Sigmoid colon (tissue), 7 donors: ENCODE measurements around the gene EFR3B. TPM values are rescaled to one million over a fixed set of nuclear protein-coding genes. Genes with fewer than 3 reads are reported as not detected.
A peak's percentile ranks its signal among the peaks of the same experiment; 100 is the strongest.

Experiments used
- DNase-seq: peaks from one replicate; pipeline ENCODE4 v3.0.0-alpha.2; 2019
- H3K27ac ChIP-seq, 4 donors: fragments of 200-600 bp; sonication (generic); one replicate each; pipeline ENCODE4 v1.5.1; 2016 to 2019; ENCODE audit warnings: mild to moderate bottlenecking in 1 of 4
- H3K27me3 ChIP-seq, 3 donors: fragments of 200-600 bp; sonication (generic); one replicate each; pipeline ENCODE4 v1.5.1; 2019; ENCODE audit warnings: mild to moderate bottlenecking in 1 of 3
- H3K36me3 ChIP-seq, 4 donors: fragments of 200-600 bp; sonication (generic); one replicate each; pipeline ENCODE4 v1.5.1; 2016 to 2019
- H3K4me1 ChIP-seq, 4 donors: fragments of 200-600 bp; sonication (generic); one replicate each; pipeline ENCODE4 v1.5.1; 2017 to 2019
- H3K4me3 ChIP-seq, 4 donors: fragments of 200-600 bp; sonication (generic); one replicate each; pipeline ENCODE4 v1.5.1; 2017 to 2019; ENCODE audit warnings: mild to moderate bottlenecking in 2 of 4, moderate library complexity in 1 of 4
- H3K9me3 ChIP-seq, 4 donors: fragments of 200-600 bp in 3 of 4; sonication (generic) in 3 of 4; one replicate each; pipeline versions ENCODE4 v1.5.1 to v1.6.1; 2013 to 2019
- EP300 ChIP-seq, 4 donors: sonication (generic); formaldehyde crosslinking; IDR thresholded peaks; one replicate each; pipeline ENCODE4 v1.6.1; 2017; ENCODE audit warnings: antibody characterized with exemption in 4 of 4
- POLR2A ChIP-seq, 2 donors: fragments of 450-650 bp; IDR thresholded peaks; one replicate each; pipeline ENCODE4 v1.6.1; 2016; ENCODE audit warnings: antibody characterized with exemption in 2 of 2, mild to moderate bottlenecking in 2 of 2, moderate library complexity in 2 of 2
- POLR2AphosphoS5 ChIP-seq, 4 donors: sonication (generic); formaldehyde crosslinking; IDR thresholded peaks; one replicate each; pipeline ENCODE4 v1.6.1; 2017; ENCODE audit warnings: antibody characterized with exemption in 4 of 4
- WGBS, 2 donors: extraction: QIAGEN DNeasy Blood & Tissue Kit; methylation state at CpG; one replicate each; pipeline ENCODE4 v1.1.7; 2013; 5-methylcytosine and 5-hydroxymethylcytosine counted together
- intact Hi-C: fragments of 100-400 bp; cut with DNase I; formaldehyde crosslinking; loops from one replicate; pipeline ENCODE4 v1.15.1; 2023
- polyA plus RNA-seq, 3 donors: library from polyadenylated mRNA; stranded (reverse); fragments of 200-250 nt; gene quantifications; one replicate each; pipeline ENCODE4 v1.2.3, GENCODE V29; 2013
- total RNA-seq, 4 donors: library from RNA; depleted of rRNA; stranded (reverse); fragments of >200 nt; gene quantifications; one replicate each; pipeline ENCODE4 v1.1.0, GENCODE V29; 2016
- TF ChIP-seq, protein P1 (sequence below), 4 experiments: fragments of 450-650 bp in 3 of 4; fragments of 200-600 bp in 1 of 4; IDR thresholded peaks; one replicate each; pipeline ENCODE4 v1.5.1; 2016 to 2019; ENCODE audit warnings: antibody characterized with exemption in 4 of 4, mild to moderate bottlenecking in 3 of 4, moderate library complexity in 2 of 4
- donor health status: healthy with polysubstance abuse.
- donor health status: Bipolar disorder and iron deficiency.
- donor health status: healthy.

The EFR3B gene
- total and polyA plus RNA-seq, 7 donors, result under 0.01 to 1.9 (median 0.50) TPM

DNA sequence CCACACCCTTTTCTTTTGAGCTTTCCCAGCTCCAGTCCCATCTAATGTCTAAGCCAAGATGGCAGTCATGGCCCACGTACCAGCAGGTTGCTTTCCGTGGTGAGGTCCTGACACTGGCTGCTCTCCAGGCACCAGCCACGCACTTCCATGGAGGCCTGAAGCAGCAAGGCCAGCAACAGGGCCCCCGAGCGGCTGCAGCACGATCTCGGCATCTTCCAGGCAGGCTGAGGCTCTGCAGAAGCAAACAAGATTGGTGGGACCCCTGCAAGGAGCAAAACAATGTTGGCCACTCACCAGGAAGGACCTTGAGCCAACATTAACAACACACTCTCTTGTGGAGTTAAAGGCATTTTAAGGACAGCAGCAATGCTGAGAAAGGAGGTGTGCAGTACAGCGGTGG is 122.7 kb downstream of the EFR3B start:
- no peaks in the 10 kb centered on the region for H3K9me3 ChIP-seq
- H3K36me3 ChIP-seq, result no peaks in the 10 kb centered on the region
- intact Hi-C loops, result no loop called here
- DNase-seq, result no peak
- H3K27ac ChIP-seq, result no peak overlapping the region
- TF ChIP-seq POLR2AphosphoS5 (IDR thresholded peaks at IDR 0.05), result no peak
- TF ChIP-seq, protein P1, sequence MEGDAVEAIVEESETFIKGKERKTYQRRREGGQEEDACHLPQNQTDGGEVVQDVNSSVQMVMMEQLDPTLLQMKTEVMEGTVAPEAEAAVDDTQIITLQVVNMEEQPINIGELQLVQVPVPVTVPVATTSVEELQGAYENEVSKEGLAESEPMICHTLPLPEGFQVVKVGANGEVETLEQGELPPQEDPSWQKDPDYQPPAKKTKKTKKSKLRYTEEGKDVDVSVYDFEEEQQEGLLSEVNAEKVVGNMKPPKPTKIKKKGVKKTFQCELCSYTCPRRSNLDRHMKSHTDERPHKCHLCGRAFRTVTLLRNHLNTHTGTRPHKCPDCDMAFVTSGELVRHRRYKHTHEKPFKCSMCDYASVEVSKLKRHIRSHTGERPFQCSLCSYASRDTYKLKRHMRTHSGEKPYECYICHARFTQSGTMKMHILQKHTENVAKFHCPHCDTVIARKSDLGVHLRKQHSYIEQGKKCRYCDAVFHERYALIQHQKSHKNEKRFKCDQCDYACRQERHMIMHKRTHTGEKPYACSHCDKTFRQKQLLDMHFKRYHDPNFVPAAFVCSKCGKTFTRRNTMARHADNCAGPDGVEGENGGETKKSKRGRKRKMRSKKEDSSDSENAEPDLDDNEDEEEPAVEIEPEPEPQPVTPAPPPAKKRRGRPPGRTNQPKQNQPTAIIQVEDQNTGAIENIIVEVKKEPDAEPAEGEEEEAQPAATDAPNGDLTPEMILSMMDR (IDR thresholded peaks at IDR 0.05), result no peak
- TF ChIP-seq EP300 (IDR thresholded peaks at IDR 0.05), result no peak
- TF ChIP-seq POLR2A (IDR thresholded peaks at IDR 0.05), result no peak
- H3K4me3 ChIP-seq, result no peak overlapping the region
- H3K27me3 ChIP-seq, result peaks cover 18 to 66% (median 43%) of the 10 kb centered on the region in 3 donors
- 81 to 84% methylated on average over 8 of the region's 8 CpGs for WGBS, 2 donors
- H3K4me1 ChIP-seq, result peaks cover 0 to 24% (median 22%) of the 10 kb centered on the region in 4 donors

DNA sequence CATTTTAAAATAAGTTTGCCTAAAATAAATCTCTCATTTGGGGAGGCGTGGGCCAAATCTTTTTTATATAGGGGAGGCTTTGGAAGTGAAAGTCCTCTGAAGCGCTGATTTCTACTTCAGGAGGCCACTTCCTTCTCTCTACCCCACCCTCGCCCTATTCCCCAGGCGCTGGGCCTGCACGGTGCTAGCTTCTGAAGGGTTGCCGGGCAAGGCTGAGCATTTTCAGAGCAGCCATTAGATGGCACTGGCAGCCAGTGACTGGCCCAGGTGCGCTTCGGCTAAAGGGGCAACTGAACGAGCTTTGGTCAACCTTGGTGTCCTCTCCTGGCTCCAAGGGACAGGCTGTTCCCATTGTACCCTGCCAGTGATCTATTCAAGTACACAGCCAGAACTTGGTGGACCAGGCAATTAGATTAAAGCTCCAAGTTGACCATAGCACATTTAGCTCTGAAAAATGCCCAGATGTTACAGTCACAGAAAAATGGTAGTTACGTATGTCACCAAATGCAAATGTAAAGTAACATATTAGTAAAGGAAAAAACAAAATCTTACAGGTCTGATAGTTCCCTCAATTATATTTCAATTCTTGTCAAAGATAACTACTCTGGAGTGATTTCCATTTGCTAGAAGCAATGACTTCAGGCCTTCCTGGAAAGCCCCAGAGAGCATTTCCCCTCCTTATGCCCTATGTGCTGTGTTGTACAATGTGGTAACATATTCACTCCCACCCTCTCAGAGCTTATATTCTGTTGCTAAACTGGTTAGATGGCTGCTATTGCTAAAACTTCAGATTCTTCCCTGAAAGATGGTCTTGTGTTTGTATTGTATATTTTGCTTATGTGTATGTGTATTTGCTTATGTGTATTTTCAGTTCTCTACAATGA is 124.4 kb downstream of the EFR3B start:
- H3K27ac ChIP-seq, result no peak overlapping the region
- DNase-seq, result peak; percentile 37
- peaks cover 0 to 19% (median 18%) of the 10 kb centered on the region in 4 donors for H3K4me1 ChIP-seq
- no peak overlapping the region for H3K4me3 ChIP-seq
- TF ChIP-seq POLR2AphosphoS5 (IDR thresholded peaks at IDR 0.05), result no peak
- TF ChIP-seq POLR2A (IDR thresholded peaks at IDR 0.05), result no peak
- TF ChIP-seq, protein P1 (IDR thresholded peaks at IDR 0.05), result no peak
- TF ChIP-seq EP300 (IDR thresholded peaks at IDR 0.05), result no peak
- no peaks in the 10 kb centered on the region for H3K9me3 ChIP-seq
- WGBS, 2 donors, result 20 to 35% methylated on average over 10 of the region's 10 CpGs
- H3K36me3 ChIP-seq, result no peaks in the 10 kb centered on the region
- intact Hi-C loops, result no loop called here
- peaks cover 18 to 73% (median 45%) of the 10 kb centered on the region in 3 donors for H3K27me3 ChIP-seq

DNA sequence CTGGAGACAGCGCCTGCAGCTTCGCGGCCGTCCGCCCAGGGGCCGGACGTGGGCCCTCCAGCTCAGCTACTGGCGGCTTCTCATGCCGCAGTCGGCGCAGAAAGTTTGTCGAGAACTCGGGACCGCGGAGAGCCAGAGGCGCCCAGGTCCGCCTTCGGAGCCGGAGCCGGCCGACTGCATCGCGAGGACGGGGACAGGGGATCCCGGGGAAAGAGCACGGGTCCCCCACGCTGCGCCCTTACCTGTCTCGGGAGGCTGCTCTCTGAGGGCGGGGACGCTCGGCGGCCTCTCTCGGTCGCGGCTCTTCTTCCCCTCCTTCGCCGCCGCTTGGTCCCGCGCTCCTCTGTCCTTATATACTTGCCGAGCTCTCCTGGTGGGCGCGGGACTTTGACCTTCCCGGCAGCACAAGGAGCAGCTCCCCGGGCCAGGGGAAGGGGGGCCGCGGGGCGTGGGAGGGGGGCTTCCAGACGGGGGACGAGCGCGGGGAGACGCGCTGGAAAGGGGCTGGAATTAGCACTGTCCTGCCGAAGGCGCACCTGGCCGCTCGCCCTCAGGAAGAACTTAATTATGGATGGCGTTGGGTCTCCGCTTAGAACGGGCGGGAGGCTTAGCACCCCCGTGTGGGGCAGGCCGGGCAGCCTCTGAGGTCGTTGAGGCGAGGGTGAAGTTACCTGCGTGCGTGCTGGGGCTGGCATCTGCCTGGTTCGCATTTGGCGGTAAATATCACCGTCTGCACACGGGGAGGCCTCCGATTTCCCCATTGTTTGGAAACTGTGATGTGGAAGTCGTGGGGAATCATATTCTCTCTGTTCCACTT is 126.6 kb downstream of the EFR3B start, which contains the start of gene POMC:
Gene POMC (minus strand): TSS at position 325 of the 817 bp plus-strand sequence. CDS start 3,808 bp downstream, outside the sequence.
- 2 to 5% methylated on average over 75 of the region's 75 CpGs for WGBS, 2 donors
- TF ChIP-seq, protein P1 (IDR thresholded peaks at IDR 0.05), result no peak
- no peak for TF ChIP-seq EP300 (IDR thresholded peaks at IDR 0.05)
- no peak for TF ChIP-seq POLR2AphosphoS5 (IDR thresholded peaks at IDR 0.05)
- no peak for TF ChIP-seq POLR2A (IDR thresholded peaks at IDR 0.05)
- Histone ChIP-seq H3K4me3 (peak within 1 kb of the TSS; percentile 16 to 47 (median 36)), H3K27ac (no peak within 1 kb of the TSS), H3K4me1 (peaks cover 0 to 15% (median 14%) of the 10 kb centered on the region in 4 donors), H3K9me3 (no peaks in the 10 kb centered on the region), H3K36me3 (no peaks in the 10 kb centered on the region), H3K27me3 (peaks cover 18 to 65% (median 45%) of the 10 kb centered on the region in 3 donors)
- intact Hi-C loops, result no loop called here
- DNase-seq, result no peak

DNA sequence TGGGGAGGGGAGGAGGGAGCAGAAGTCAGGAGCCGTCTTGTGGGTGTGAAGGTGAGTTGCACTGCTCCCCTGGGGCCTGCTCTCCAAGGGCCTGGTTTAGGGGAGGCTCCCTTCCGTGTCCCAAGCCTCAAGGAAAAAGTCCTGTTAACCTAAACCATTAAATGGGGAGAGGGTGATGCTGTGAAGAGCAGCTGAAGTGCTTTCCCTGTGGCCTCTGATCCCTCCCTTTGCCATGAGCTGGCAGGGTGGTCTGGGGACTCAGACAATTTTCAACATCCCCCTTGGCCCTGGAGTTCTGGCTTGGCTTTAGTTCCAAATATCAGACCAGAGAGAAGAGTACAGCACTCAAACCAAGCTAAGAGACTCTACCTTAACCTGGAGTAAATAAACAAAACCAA is 127.2 kb downstream of the EFR3B start:
- no peaks in the 10 kb centered on the region for H3K9me3 ChIP-seq
- 55 to 70% methylated on average over 2 of the region's 2 CpGs for WGBS, 2 donors
- no peaks in the 10 kb centered on the region for H3K36me3 ChIP-seq
- H3K27me3 ChIP-seq, result peaks cover 18 to 59% (median 45%) of the 10 kb centered on the region in 3 donors
- no peak for DNase-seq
- no peak for TF ChIP-seq POLR2A (IDR thresholded peaks at IDR 0.05)
- TF ChIP-seq EP300 (IDR thresholded peaks at IDR 0.05), result no peak
- TF ChIP-seq, protein P1 (IDR thresholded peaks at IDR 0.05), result no peak
- no peak for TF ChIP-seq POLR2AphosphoS5 (IDR thresholded peaks at IDR 0.05)
- H3K4me1 ChIP-seq, result peaks cover 0 to 15% (median 14%) of the 10 kb centered on the region in 4 donors
- no peak overlapping the region for H3K4me3 ChIP-seq
- H3K27ac ChIP-seq, result no peak overlapping the region
- intact Hi-C loops, result no loop called here
